GDM1 (cell line): ENCODE data around the gene PRR27.
A peak's percentile ranks its signal among the peaks of the same experiment; 100 is the strongest.

ENCODE experiments used
- DNase-seq: peaks from one replicate; lab custom pipeline; 2025; lab: John Stamatoyannopoulos, UW

Gene PRR27

GRCh38 chr4:70153937-70154336 is at the start of gene PRR27:
Gene PRR27 (plus strand): TSS chr4:70154237. CDS start chr4:70154376, 139 bp downstream.
- DNase-seq, result no peak

- DNase-seq, result no peak
Measured at GRCh38 chr4:70110917-70111316, 43.1 kb upstream of the PRR27 start.

- no peak for DNase-seq
Measured at GRCh38 chr4:70113656-70114055, 40.4 kb upstream of the PRR27 start.

- DNase-seq, result no peak
Measured at GRCh38 chr4:70114096-70114495, 39.9 kb upstream of the PRR27 start.

GRCh38 chr4:70120323-70120722 is 33.7 kb upstream of the PRR27 start:
- no peak for DNase-seq

GRCh38 chr4:70133473-70133872 is 20.6 kb upstream of the PRR27 start:
- DNase-seq, result no peak

- no peak for DNase-seq
Measured at GRCh38 chr4:70138751-70139150, 15.3 kb upstream of the PRR27 start.

GRCh38 chr4:70151271-70151670 is 2.8 kb upstream of the PRR27 start:
- DNase-seq, result no peak

- no peak for DNase-seq
Measured at GRCh38 chr4:70152088-70152487, 1.9 kb upstream of the PRR27 start.

- DNase-seq, result no peak
Measured at GRCh38 chr4:70158576-70158975, 4.5 kb downstream of the PRR27 start.

GRCh38 chr4:70177090-70177489 is 23.1 kb downstream of the PRR27 start:
- DNase-seq, result no peak

GRCh38 chr4:70178075-70178660 is 24.1 kb downstream of the PRR27 start:
- DNase-seq, result no peak

GRCh38 chr4:70179811-70180210 is 25.8 kb downstream of the PRR27 start:
- DNase-seq, result no peak

- no peak for DNase-seq
Measured at GRCh38 chr4:70181864-70182263, 27.8 kb downstream of the PRR27 start.

- no peak for DNase-seq
Measured at GRCh38 chr4:70182517-70183167, 28.6 kb downstream of the PRR27 start.

GRCh38 chr4:70183168-70183939 is 29.3 kb downstream of the PRR27 start:
- peak; percentile 1 for DNase-seq

- no peak for DNase-seq
Measured at GRCh38 chr4:70183940-70184246, 29.9 kb downstream of the PRR27 start.

- no peak for DNase-seq
Measured at GRCh38 chr4:70187216-70187615, 33.2 kb downstream of the PRR27 start.

GRCh38 chr4:70190579-70190978 is 36.5 kb downstream of the PRR27 start:
- no peak for DNase-seq

GRCh38 chr4:70191647-70192046 is 37.6 kb downstream of the PRR27 start:
- no peak for DNase-seq

GRCh38 chr4:70192895-70193294 is 38.9 kb downstream of the PRR27 start:
- DNase-seq, result no peak

- DNase-seq, result no peak
Measured at GRCh38 chr4:70195425-70195824, 41.4 kb downstream of the PRR27 start, which contains the start of gene ODAM. Gene ODAM (plus strand): TSS chr4:70195725. CDS start chr4:70196544, 819 bp downstream.

- DNase-seq, result no peak
Measured at GRCh38 chr4:70196857-70197256, 42.8 kb downstream of the PRR27 start.
